H7 (cell line): ENCODE data around the gene HOXA6. TPM values are rescaled to one million over a fixed set of nuclear protein-coding genes. Genes with fewer than 3 reads are reported as not detected.

Experiments used
- DNase-seq: peaks from one replicate; pipeline ENCODE4 v3.0.0; 2012
- H3K27me3 ChIP-seq: 2 replicates; pipeline ENCODE4 v1.6.0; 2011; ENCODE audit warnings: mild to moderate bottlenecking, low read length; ENCODE audit not compliant: control insufficient read depth, insufficient read depth
- H3K36me3 ChIP-seq: replicated peaks from 2 replicates; pipeline ENCODE4 v1.5.1; 2011; ENCODE audit warnings: low read length; ENCODE audit not compliant: control insufficient read depth, insufficient read depth
- H3K4me3 ChIP-seq: 2 replicates; pipeline ENCODE4 v1.5.1; 2011; ENCODE audit warnings: low read depth, mild to moderate bottlenecking, control low read depth, low read length, moderate library complexity; ENCODE audit not compliant: insufficient read depth
- total RNA-seq: library from RNA; depleted of rRNA; stranded (reverse); fragments of >200 nt; shearing (Covaris generic); gene quantifications from 2 replicates; pipeline ENCODE4 v1.2.3, GENCODE V29; 2014

The HOXA6 gene
- total RNA-seq, 1 experiment from 2014 or later: not detected

- DNase-seq: no peak
- Histone ChIP-seq H3K4me3 (no peak overlapping the region), H3K36me3 (no peaks in the 10 kb centered on the region), H3K27me3 (peaks cover 100% of the 10 kb centered on the region)
Observed at GRCh38 chr7:27138472-27138871, 9.1 kb downstream of the HOXA6 start.

GRCh38 chr7:27137640-27138315 is 9.8 kb downstream of the HOXA6 start:
- H3K36me3 ChIP-seq: no peaks in the 10 kb centered on the region
- H3K27me3 ChIP-seq: peaks cover 100% of the 10 kb centered on the region
- no peak overlapping the region for H3K4me3 ChIP-seq
- DNase-seq: no peak

GRCh38 chr7:27134392-27134791 is 13.2 kb downstream of the HOXA6 start:
- DNase-seq: no peak
- H3K27me3 ChIP-seq: peaks cover 98% of the 10 kb centered on the region
- no peaks in the 10 kb centered on the region for H3K36me3 ChIP-seq
- H3K4me3 ChIP-seq: no peak overlapping the region

GRCh38 chr7:27133409-27134231 is 14.0 kb downstream of the HOXA6 start:
- peaks cover 98% of the 10 kb centered on the region for H3K27me3 ChIP-seq

GRCh38 chr7:27132978-27133377 is 14.6 kb downstream of the HOXA6 start:
- Histone ChIP-seq H3K27me3 (peaks cover 98% of the 10 kb centered on the region), H3K36me3 (no peaks in the 10 kb centered on the region), H3K4me3 (no peak overlapping the region)
- DNase-seq: no peak

More at GRCh38 chr7:27133409-27134231, 14.0 kb downstream of the HOXA6 start:
- peak; percentile 30 for DNase-seq
- no peak overlapping the region for H3K4me3 ChIP-seq
- no peaks in the 10 kb centered on the region for H3K36me3 ChIP-seq

- no peaks in the 10 kb centered on the region for H3K36me3 ChIP-seq
- H3K4me3 ChIP-seq: no peak overlapping the region
- no peak for DNase-seq
- H3K27me3 ChIP-seq: peaks cover 98% of the 10 kb centered on the region
Observed at GRCh38 chr7:27132214-27132613, 15.4 kb downstream of the HOXA6 start.

GRCh38 chr7:27131390-27131819 is 16.2 kb downstream of the HOXA6 start:
- Histone ChIP-seq H3K36me3 (no peaks in the 10 kb centered on the region), H3K4me3 (peak overlapping the region; percentile 47), H3K27me3 (peaks cover 98% of the 10 kb centered on the region)
- peak; percentile 24 for DNase-seq

- peak within 1 kb of the TSS; percentile 47 for H3K4me3 ChIP-seq
- peak; percentile 95 for DNase-seq
- H3K36me3 ChIP-seq: no peaks in the 10 kb centered on the region
- H3K27me3 ChIP-seq: peaks cover 98% of the 10 kb centered on the region
Observed at GRCh38 chr7:27130540-27131389, 16.8 kb downstream of the HOXA6 start, which contains the start of gene HOXA4. HOXA4 (minus strand) TSS chr7:27130757; CDS start chr7:27130733, 24 bp downstream.

- peak; percentile 84 for DNase-seq
- no peaks in the 10 kb centered on the region for H3K36me3 ChIP-seq
- H3K4me3 ChIP-seq: no peak overlapping the region
- H3K27me3 ChIP-seq: peaks cover 98% of the 10 kb centered on the region
Observed at GRCh38 chr7:27129729-27130539, 17.6 kb downstream of the HOXA6 start.

- H3K27me3 ChIP-seq: peaks cover 98% of the 10 kb centered on the region
- peak; percentile 22 for DNase-seq
- no peaks in the 10 kb centered on the region for H3K36me3 ChIP-seq
- H3K4me3 ChIP-seq: no peak overlapping the region
Observed at GRCh38 chr7:27128776-27129728, 18.5 kb downstream of the HOXA6 start.

GRCh38 chr7:27128034-27128433 is 19.5 kb downstream of the HOXA6 start:
- Histone ChIP-seq H3K27me3 (peaks cover 98% of the 10 kb centered on the region), H3K36me3 (no peaks in the 10 kb centered on the region), H3K4me3 (no peak overlapping the region)
- no peak for DNase-seq

GRCh38 chr7:27126596-27127327 is 20.8 kb downstream of the HOXA6 start:
- H3K27me3 ChIP-seq: peaks cover 98% of the 10 kb centered on the region
- H3K36me3 ChIP-seq: no peaks in the 10 kb centered on the region
- no peak overlapping the region for H3K4me3 ChIP-seq
- no peak for DNase-seq
